DND-41 (cell line): ENCODE results near the gene MOV10L1.

ENCODE experiments used
- ATAC-seq: fragments of 200-7000 bp; cut with Tn5 transposase; 3 replicates; pipeline ENCODE4 v1.9.1; 2021; ENCODE audit warnings: low read depth; ENCODE audit not compliant: insufficient read depth
- DNase-seq: peaks from one replicate; pipeline ENCODE4 v3.0.0-alpha.2; 2020
- H2AFZ ChIP-seq: 2 replicates; pipeline ENCODE4 v1.6.0; 2012; ENCODE audit warnings: low read depth, low read length
- H3K27ac ChIP-seq: 2 replicates; pipeline ENCODE4 v1.5.1; 2012; ENCODE audit warnings: low read length, inconsistent platforms
- H3K27me3 ChIP-seq: fragments of 200-600 bp; sonication (generic); 2 replicates; pipeline ENCODE4 v1.6.0; 2012; ENCODE audit warnings: low read length, mild to moderate bottlenecking, inconsistent platforms; ENCODE audit not compliant: insufficient read depth, poor library complexity
- H3K36me3 ChIP-seq: 2 replicates; pipeline ENCODE4 v1.5.1; 2012; ENCODE audit warnings: low read length, inconsistent platforms; ENCODE audit not compliant: insufficient read depth
- H3K4me1 ChIP-seq: 2 replicates; pipeline ENCODE4 v1.5.1; 2012; ENCODE audit warnings: mild to moderate bottlenecking, low read length; ENCODE audit not compliant: insufficient read depth
- H3K4me2 ChIP-seq: 2 replicates; pipeline ENCODE4 v1.6.0; 2012; ENCODE audit warnings: mild to moderate bottlenecking, moderate library complexity, low read length, inconsistent platforms; ENCODE audit not compliant: insufficient read depth
- H3K4me3 ChIP-seq, 2 experiments: fragments of 200-600 bp in 1 of 2; shearing (Covaris generic) in 1 of 2; 2 replicates each; pipeline ENCODE4 v1.5.1; 2012 to 2016; ENCODE audit warnings: inconsistent platforms in 2 of 2, low read length in 2 of 2, mild to moderate bottlenecking in 2 of 2, low read depth in 1 of 2, moderate library complexity in 1 of 2
- H3K79me2 ChIP-seq: 2 replicates; pipeline ENCODE4 v1.6.0; 2012; ENCODE audit warnings: low read length, inconsistent platforms; ENCODE audit not compliant: insufficient read depth
- H3K9ac ChIP-seq: 2 replicates; pipeline ENCODE4 v1.6.0; 2012; ENCODE audit warnings: low read depth, mild to moderate bottlenecking, inconsistent platforms, low read length, moderate library complexity
- H3K9me3 ChIP-seq: 2 replicates; pipeline ENCODE4 v1.5.1; 2012; ENCODE audit warnings: low read length, moderate library complexity, mild to moderate bottlenecking, inconsistent platforms; ENCODE audit not compliant: insufficient read depth, severe bottlenecking
- H4K20me1 ChIP-seq: 2 replicates; pipeline ENCODE4 v1.6.0; 2012; ENCODE audit warnings: low read length; ENCODE audit not compliant: insufficient read depth
- CTCF ChIP-seq: IDR thresholded peaks from 2 replicates; pipeline ENCODE4 v1.5.1; 2012; ENCODE audit warnings: borderline replicate concordance, low read length, moderate library complexity, mild to moderate bottlenecking; ENCODE audit not compliant: poor library complexity, severe bottlenecking; ENCODE audit errors: extremely low read depth
- EZH2 ChIP-seq: IDR thresholded peaks from 3 replicates; pipeline ENCODE4 v1.6.1; 2012; ENCODE audit warnings: borderline replicate concordance, low read depth, mild to moderate bottlenecking, moderate library complexity, low read length, inconsistent platforms; ENCODE audit not compliant: severe bottlenecking

The MOV10L1 gene

GRCh38 chr22:50082197-50082715 is 7.5 kb upstream of the MOV10L1 start:
- Histone ChIP-seq H3K79me2 (no peaks in the 10 kb centered on the region), H3K9me3 (no peaks in the 10 kb centered on the region), H4K20me1 (no peaks in the 10 kb centered on the region), H3K27ac (no peak overlapping the region), H3K4me3 (no peak overlapping the region), H3K9ac (no peak overlapping the region), H3K4me1 (no peaks in the 10 kb centered on the region), H3K4me2 (no peak overlapping the region), H3K36me3 (no peaks in the 10 kb centered on the region), H3K27me3 (peaks cover 5% of the 10 kb centered on the region), H2AFZ (no peak overlapping the region)
- DNase-seq (no peak), ATAC-seq (no peak)
- TF ChIP-seq CTCF: no peak

- peaks cover 5% of the 10 kb centered on the region for H3K27me3 ChIP-seq
- no peaks in the 10 kb centered on the region for H3K36me3 ChIP-seq
- no peak overlapping the region for H3K4me3 ChIP-seq
Measured at GRCh38 chr22:50082961-50083461, 6.8 kb upstream of the MOV10L1 start.

GRCh38 chr22:50083462-50084079 is 6.2 kb upstream of the MOV10L1 start:
- no peaks in the 10 kb centered on the region for H3K4me1 ChIP-seq
- no peaks in the 10 kb centered on the region for H3K9me3 ChIP-seq
- H3K79me2 ChIP-seq: no peaks in the 10 kb centered on the region
- H3K4me2 ChIP-seq: no peak overlapping the region
- DNase-seq (no peak), ATAC-seq (no peak)
- H2AFZ ChIP-seq: no peak overlapping the region
- TF ChIP-seq CTCF (no peak), EZH2 (no peak)
- no peaks in the 10 kb centered on the region for H4K20me1 ChIP-seq
- peaks cover 5% of the 10 kb centered on the region for H3K27me3 ChIP-seq
- no peak overlapping the region for H3K9ac ChIP-seq
- no peak overlapping the region for H3K4me3 ChIP-seq
- no peaks in the 10 kb centered on the region for H3K36me3 ChIP-seq
- no peak overlapping the region for H3K27ac ChIP-seq

More at GRCh38 chr22:50082961-50083461, 6.8 kb upstream of the MOV10L1 start:
- Histone ChIP-seq H3K4me1 (no peaks in the 10 kb centered on the region), H4K20me1 (no peaks in the 10 kb centered on the region), H2AFZ (no peak overlapping the region), H3K9me3 (no peaks in the 10 kb centered on the region), H3K27ac (no peak overlapping the region), H3K79me2 (no peaks in the 10 kb centered on the region), H3K4me2 (no peak overlapping the region), H3K9ac (no peak overlapping the region)
- no peak for DNase-seq
- TF ChIP-seq CTCF (no peak), EZH2 (no peak)
- no peak for ATAC-seq
